ENCODE measurements around the gene RUVBL2. TPM values are rescaled to one million over a fixed set of nuclear protein-coding genes. Genes with fewer than 3 reads are reported as not detected.

RUVBL2 gene
- total RNA-seq, 1 donor from 2014 or later: 46.8 TPM

DNA sequence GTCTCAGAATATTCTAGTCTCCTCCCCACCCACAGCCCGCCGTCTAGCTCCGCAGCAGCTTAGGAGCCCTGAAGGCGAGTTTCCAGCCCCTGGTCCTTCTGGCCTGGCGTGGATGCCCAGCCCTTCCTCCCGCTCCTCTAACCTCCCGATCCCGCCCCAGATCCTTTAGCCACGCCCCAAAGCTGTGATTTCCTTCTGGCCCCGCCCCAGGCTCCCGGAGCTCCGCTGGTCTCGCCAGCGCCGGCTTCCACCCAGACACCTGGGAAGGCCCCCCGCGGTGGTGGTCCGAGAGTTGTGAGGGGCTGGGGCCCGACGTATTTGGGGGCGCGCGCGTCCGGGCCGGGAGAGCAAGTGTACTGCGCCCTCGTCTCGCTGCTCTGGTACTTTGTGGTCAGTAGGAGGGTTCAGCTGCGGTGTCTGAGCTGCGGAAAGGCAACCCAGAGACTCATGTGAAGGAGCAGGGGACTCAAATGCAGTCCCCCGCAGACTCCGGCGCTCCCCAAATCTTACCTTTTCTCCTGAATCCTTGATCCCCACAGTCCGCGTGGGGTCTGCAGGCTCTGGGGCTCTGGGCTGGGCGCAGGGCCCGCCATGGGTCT is 64.0 kb downstream of the RUVBL2 start, which contains the start of gene CGB7:
TSS of gene CGB7 (minus strand) at position 114 of the 599 bp plus-strand sequence. CDS start 2,374 bp downstream, outside the sequence.
- ATAC-seq (peak; percentile 76), DNase-seq (ENCODE audit: missing footprints) (peak; percentile 75)
- intact Hi-C loops (cut with DNase I): no loop called here

DNA sequence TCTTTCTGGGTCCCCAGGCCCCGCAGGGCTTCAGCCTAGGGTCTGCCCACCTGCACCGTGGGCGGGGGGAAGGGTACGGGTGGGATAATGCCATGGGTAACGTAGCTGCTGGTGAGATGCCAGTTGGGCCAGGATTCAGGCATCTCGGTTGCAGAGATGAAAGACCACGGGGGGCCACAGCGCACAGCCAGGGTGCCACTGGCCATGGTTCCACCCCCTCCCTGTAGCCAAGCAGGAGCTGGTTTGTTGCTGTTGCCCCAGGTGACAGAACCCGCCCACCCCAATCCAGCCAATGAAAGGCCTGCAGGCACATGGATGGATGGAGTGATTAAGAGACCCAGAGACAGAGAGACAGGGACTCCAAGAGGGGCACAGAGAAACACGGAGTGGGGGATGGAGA is 64.9 kb downstream of the RUVBL2 start:
- intact Hi-C loops (cut with DNase I): no loop called here
- DNase-seq (ENCODE audit: missing footprints): no peak
- ATAC-seq: no peak

DNA sequence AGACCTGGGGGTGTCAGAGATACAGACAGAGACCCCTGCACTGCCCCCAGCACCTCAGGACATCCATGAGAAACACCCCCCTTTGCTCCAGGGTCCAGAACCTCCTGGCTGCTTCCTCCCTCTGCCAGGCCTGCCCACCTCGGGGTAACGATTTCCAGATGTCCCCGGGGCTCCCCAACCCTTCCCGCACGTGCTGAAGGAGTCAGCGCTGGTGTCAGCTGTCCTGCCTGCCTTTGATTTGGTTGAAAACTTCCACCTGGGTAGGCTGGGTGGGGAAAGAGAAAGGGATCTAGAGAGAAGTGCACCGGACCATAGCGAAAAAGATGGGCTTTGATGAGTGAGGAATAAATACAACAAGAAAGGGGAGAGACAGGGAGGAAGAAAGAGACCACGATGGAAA is 65.4 kb downstream of the RUVBL2 start:
- ATAC-seq: no peak
- intact Hi-C loops (cut with DNase I): no loop called here
- DNase-seq (ENCODE audit: missing footprints): no peak

DNA sequence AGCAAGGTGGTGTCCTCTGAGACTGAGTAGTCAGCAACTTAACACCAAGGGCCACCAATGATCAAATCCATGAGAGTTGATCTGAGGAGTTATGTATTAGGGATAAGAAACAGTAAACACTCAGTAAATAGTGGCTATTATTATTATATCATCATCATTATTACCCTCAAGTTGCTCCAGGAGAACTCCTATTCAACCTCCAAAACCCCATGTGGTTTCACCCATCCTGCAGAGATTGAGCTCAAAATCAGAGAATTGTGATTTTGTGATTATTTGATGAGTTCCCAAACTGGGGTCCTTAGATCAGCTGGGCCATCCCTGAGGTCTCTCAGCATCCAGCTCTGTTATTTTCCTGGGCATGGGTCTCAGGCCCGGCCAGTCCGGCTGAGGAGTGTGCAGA is 67.3 kb downstream of the RUVBL2 start:
- DNase-seq (ENCODE audit: missing footprints) (no peak), ATAC-seq (no peak)
- intact Hi-C loops (cut with DNase I): no loop called here

DNA sequence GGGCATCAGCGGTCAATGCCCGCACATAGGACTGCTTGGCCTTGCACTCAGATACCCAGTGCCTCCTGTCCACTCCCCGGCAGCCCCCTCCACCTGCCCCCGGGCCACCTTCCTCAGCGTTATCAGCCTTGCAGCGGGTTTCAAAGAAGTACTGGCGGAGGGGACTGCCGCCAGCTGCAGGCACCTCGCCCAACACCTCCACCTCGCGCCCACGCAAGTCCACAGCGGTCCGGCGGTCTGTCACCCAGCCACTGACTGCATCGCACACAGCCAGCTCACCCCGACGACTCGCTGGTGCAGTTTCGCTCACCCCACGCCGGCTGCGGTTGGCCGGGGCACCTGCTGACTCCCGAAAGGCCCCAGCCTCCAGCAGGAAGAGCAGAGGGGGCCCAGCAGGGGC is 67.8 kb downstream of the RUVBL2 start:
- DNase-seq (ENCODE audit: missing footprints) (no peak), ATAC-seq (no peak)
- intact Hi-C loops (cut with DNase I): no loop called here

DNA sequence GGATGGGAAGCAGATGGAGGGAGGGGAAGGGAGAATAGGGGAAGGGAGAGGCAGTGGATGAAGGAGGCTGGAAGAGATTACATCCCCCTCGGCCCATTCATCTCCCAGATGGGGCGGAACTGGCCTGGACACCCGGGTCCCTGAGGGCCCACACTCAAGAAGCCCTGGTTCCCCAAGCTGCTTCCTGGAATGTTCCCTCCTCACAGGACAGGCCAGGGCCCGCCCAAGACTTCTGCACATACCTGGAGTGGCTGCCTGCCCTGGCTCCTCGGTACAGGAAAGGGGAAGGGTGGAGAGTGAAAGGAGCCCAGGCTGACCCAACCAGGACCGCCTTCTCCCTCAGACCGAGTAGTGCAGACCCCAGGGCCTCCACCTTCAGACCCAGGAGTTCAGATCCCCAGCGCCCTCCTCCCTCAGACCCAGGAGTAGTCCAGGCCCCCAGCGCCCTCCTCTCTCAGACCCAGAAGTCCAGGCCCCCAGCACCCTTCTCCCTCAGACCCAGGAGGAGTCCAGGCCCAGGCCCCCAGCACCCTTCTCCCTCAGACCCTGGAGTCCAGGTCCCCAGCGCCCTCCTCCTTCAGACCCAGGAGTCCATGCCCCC is 70.4 kb downstream of the RUVBL2 start:
- DNase-seq (ENCODE audit: missing footprints) (no peak), ATAC-seq (no peak)
- intact Hi-C loops (cut with DNase I): no loop called here

DNA sequence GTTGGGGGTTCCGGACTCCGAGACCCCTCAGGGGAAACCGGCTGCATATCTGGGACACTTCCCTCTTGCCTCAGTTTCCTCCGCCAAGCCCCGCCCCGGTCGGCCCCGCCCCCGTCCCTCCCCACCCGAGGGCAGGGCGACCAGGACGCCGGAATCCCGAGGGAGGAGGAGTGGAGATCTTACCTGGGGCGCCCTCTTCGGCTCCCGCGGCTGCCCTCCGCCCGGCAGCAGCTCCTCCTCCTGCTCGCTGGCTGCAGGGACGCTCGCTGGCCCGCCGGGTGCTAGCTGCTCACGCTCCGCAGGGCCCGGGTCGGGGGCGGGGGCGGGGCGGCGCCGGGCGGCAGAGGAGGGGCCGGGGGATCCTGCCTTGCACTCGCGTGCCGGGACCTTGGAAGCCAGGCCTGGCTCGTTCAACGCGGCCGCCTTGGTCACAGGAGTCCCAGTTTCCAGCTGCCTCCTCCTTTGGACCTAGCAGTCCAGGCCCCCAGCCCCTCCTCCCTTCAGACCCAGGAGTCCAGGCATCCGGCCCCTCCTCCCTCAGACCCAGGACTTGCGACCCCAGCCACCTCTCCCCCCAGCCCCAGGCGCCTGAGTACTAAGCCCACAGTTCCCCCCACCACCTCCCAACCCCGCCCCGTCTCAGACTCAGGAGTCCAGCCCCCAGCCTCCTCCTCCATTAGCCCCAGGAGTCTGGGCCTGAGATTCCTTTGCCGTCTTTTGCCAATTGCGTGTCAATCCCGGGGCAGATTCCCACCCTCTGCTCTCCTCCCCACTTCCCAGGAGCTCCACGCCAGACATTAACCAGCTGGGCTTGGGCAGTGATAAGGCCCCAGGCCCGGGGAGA is 71.3 kb downstream of the RUVBL2 start, which contains the start of gene NTF4:
TSS of gene NTF4 (minus strand) at position 51 of the 844 bp plus-strand sequence. CDS start 2,821 bp downstream, outside the sequence.
- ATAC-seq: peak; percentile 20
- intact Hi-C loops (cut with DNase I): no loop called here
- DNase-seq (ENCODE audit: missing footprints): no peak

Small RNAs within 50 kb of the gene (microRNA-seq; reads per million reads assigned to microRNA genes)
- not detected for gene MIR6798

Other genes with a start within 250 kb of the RUVBL2 start
- 0.49 TPM for gene IZUMO1, start 247.0 kb upstream of the RUVBL2 start, total RNA-seq
- 2.1 TPM for gene FUT1, start 241.2 kb upstream of the RUVBL2 start, total RNA-seq
- not detected for gene FGF21, start 238.4 kb upstream of the RUVBL2 start, total RNA-seq
- gene BCAT2, start 182.9 kb upstream of the RUVBL2 start, total RNA-seq: 63.2 TPM
- 1.0 TPM for gene HSD17B14, start 157.4 kb upstream of the RUVBL2 start, total RNA-seq
- gene PLEKHA4, start 125.3 kb upstream of the RUVBL2 start, total RNA-seq: 23.8 TPM
- 64.8 TPM for gene PPP1R15A, start 121.5 kb upstream of the RUVBL2 start, total RNA-seq
- not detected for gene TULP2, start 95.1 kb upstream of the RUVBL2 start, total RNA-seq
- 246 TPM for gene NUCB1, start 93.6 kb upstream of the RUVBL2 start, total RNA-seq
- gene DHDH, start 60.2 kb upstream of the RUVBL2 start, total RNA-seq: not detected
- 22.4 TPM for gene BAX, start 39.0 kb upstream of the RUVBL2 start, total RNA-seq
- gene FTL, start 28.6 kb upstream of the RUVBL2 start, total RNA-seq: 1,007 TPM
- gene GYS1, start 578 bp upstream of the RUVBL2 start, total RNA-seq: 99.1 TPM
- gene LHB, start 23.2 kb downstream of the RUVBL2 start, total RNA-seq: not detected
- not detected for gene CGB3, start 30.4 kb downstream of the RUVBL2 start, total RNA-seq
- not detected for gene CGB2, start 38.0 kb downstream of the RUVBL2 start, total RNA-seq
- gene CGB1, start 43.0 kb downstream of the RUVBL2 start, total RNA-seq: not detected
- not detected for gene CGB5, start 50.0 kb downstream of the RUVBL2 start, total RNA-seq
- gene CGB8, start 55.2 kb downstream of the RUVBL2 start, total RNA-seq: not detected
- not detected for gene CGB7, start 63.9 kb downstream of the RUVBL2 start, total RNA-seq
- gene NTF4, start 70.9 kb downstream of the RUVBL2 start, total RNA-seq: not detected
- 0.81 TPM for gene KCNA7, start 78.8 kb downstream of the RUVBL2 start, total RNA-seq
- 110 TPM for gene SNRNP70, start 91.6 kb downstream of the RUVBL2 start, total RNA-seq
- gene LIN7B, start 120.5 kb downstream of the RUVBL2 start, total RNA-seq: 21.1 TPM
- 1.8 TPM for gene C19orf73, start 125.3 kb downstream of the RUVBL2 start, total RNA-seq
- gene PPFIA3, start 125.7 kb downstream of the RUVBL2 start, total RNA-seq: 4.1 TPM
- gene HRC, start 161.5 kb downstream of the RUVBL2 start, total RNA-seq: 843 TPM
- 28.5 TPM for gene TRPM4, start 163.9 kb downstream of the RUVBL2 start, total RNA-seq